H9 (cell line): ENCODE data around the gene C2orf92. TPM values are rescaled to one million over a fixed set of nuclear protein-coding genes. Genes with fewer than 3 reads are reported as not detected.

ENCODE experiments used
- DNase-seq: peaks from one replicate; pipeline ENCODE4 v3.0.0-alpha.2; 2017
- H2AFZ ChIP-seq: one replicate; pipeline ENCODE4 v1.6.1; 2013; ENCODE audit warnings: mild to moderate bottlenecking, low read length, control low read depth, moderate library complexity
- H2AK5ac ChIP-seq: 2 replicates; pipeline ENCODE4 v1.6.1; 2013; ENCODE audit warnings: low read length, control low read depth, mixed read lengths; ENCODE audit not compliant: insufficient read length
- H2BK120ac ChIP-seq: one replicate; pipeline ENCODE4 v1.6.1; 2013; ENCODE audit warnings: low read depth, mild to moderate bottlenecking, low read length, control low read depth, inconsistent platforms; ENCODE audit not compliant: poor library complexity, severe bottlenecking
- H2BK12ac ChIP-seq: 2 replicates; pipeline ENCODE4 v1.6.1; 2013; ENCODE audit warnings: low read length, control low read depth, mixed read lengths, low read depth; ENCODE audit not compliant: insufficient read length
- H2BK15ac ChIP-seq: 2 replicates; pipeline ENCODE4 v1.6.1; 2013; ENCODE audit warnings: low read depth, low read length, control low read depth
- H2BK20ac ChIP-seq: one replicate; pipeline ENCODE4 v1.6.1; 2013; ENCODE audit warnings: low read depth, mild to moderate bottlenecking, low read length, control low read depth, inconsistent platforms; ENCODE audit not compliant: poor library complexity, severe bottlenecking
- H2BK5ac ChIP-seq: 2 replicates; pipeline ENCODE4 v1.6.1; 2013; ENCODE audit warnings: low read length, control low read depth, mixed read lengths; ENCODE audit not compliant: insufficient read length
- H3K14ac ChIP-seq: 2 replicates; pipeline ENCODE4 v1.6.1; 2013; ENCODE audit warnings: low read length, control low read depth; ENCODE audit not compliant: insufficient read depth
- H3K18ac ChIP-seq: 2 replicates; pipeline ENCODE4 v1.6.1; 2013; ENCODE audit warnings: low read depth, mild to moderate bottlenecking, mixed read lengths, low read length, control low read depth; ENCODE audit not compliant: insufficient read length
- H3K23ac ChIP-seq: 2 replicates; pipeline ENCODE4 v1.6.1; 2013; ENCODE audit warnings: low read length, control low read depth, mixed read lengths, low read depth; ENCODE audit not compliant: insufficient read length
- H3K23me2 ChIP-seq: 2 replicates; pipeline ENCODE4 v1.6.1; 2013; ENCODE audit warnings: low read depth, mild to moderate bottlenecking, mixed read lengths, low read length, control low read depth; ENCODE audit not compliant: insufficient read length, poor library complexity, severe bottlenecking
- H3K27ac ChIP-seq: 2 replicates; pipeline ENCODE4 v1.5.1; 2013; ENCODE audit warnings: low read length, control low read depth, mixed read lengths, low read depth; ENCODE audit not compliant: insufficient read length
- H3K27me3 ChIP-seq: 2 replicates; pipeline ENCODE4 v1.6.1; 2013; ENCODE audit warnings: low read length, control low read depth, inconsistent platforms; ENCODE audit not compliant: insufficient read depth
- H3K4ac ChIP-seq: 2 replicates; pipeline ENCODE4 v1.6.1; 2013; ENCODE audit warnings: low read depth, mild to moderate bottlenecking, control low read depth, inconsistent platforms, low read length, moderate library complexity
- H3K4me1 ChIP-seq: 2 replicates; pipeline ENCODE4 v1.6.1; 2013; ENCODE audit warnings: low read length, control low read depth, inconsistent platforms; ENCODE audit not compliant: insufficient read depth
- H3K4me2 ChIP-seq: 2 replicates; pipeline ENCODE4 v1.6.1; 2013; ENCODE audit warnings: low read length, control low read depth, mixed read lengths; ENCODE audit not compliant: insufficient read length, insufficient read depth
- H3K56ac ChIP-seq: 2 replicates; pipeline ENCODE4 v1.6.1; 2013; ENCODE audit warnings: low read depth, mild to moderate bottlenecking, mixed read lengths, low read length, control low read depth; ENCODE audit not compliant: insufficient read length
- H3K79me1 ChIP-seq: 2 replicates; pipeline ENCODE4 v1.6.1; 2013; ENCODE audit warnings: low read depth, mild to moderate bottlenecking, moderate library complexity, low read length, control low read depth, inconsistent platforms; ENCODE audit not compliant: insufficient read depth, poor library complexity, severe bottlenecking
- H3K79me2 ChIP-seq: 2 replicates; pipeline ENCODE4 v1.6.1; 2013; ENCODE audit warnings: low read length, control low read depth, inconsistent platforms; ENCODE audit not compliant: insufficient read depth
- H3K9ac ChIP-seq: 2 replicates; pipeline ENCODE4 v1.6.1; 2013; ENCODE audit warnings: low read length, control low read depth, mixed read lengths; ENCODE audit not compliant: insufficient read length; ENCODE audit errors: extremely low read depth
- H3K9me3 ChIP-seq: one replicate; pipeline ENCODE4 v1.6.1; 2013; ENCODE audit warnings: low read depth, low read length, inconsistent platforms; ENCODE audit not compliant: control insufficient read depth
- H3T11ph ChIP-seq: one replicate; pipeline ENCODE4 v1.6.1; 2013; ENCODE audit warnings: mild to moderate bottlenecking, low read length, control low read depth, inconsistent platforms
- H4K20me1 ChIP-seq: one replicate; pipeline ENCODE4 v1.6.1; 2013; ENCODE audit not compliant: control insufficient read depth, insufficient read length, insufficient read depth
- H4K5ac ChIP-seq: 2 replicates; pipeline ENCODE4 v1.6.1; 2013; ENCODE audit warnings: low read depth, mild to moderate bottlenecking, mixed read lengths, low read length, control low read depth; ENCODE audit not compliant: insufficient read length
- H4K8ac ChIP-seq: replicated peaks from 2 replicates; pipeline ENCODE4 v1.6.1; 2013; ENCODE audit warnings: low read length, control low read depth, mixed read lengths, low read depth; ENCODE audit not compliant: insufficient read length
- H4K91ac ChIP-seq: 2 replicates; pipeline ENCODE4 v1.6.1; 2013; ENCODE audit warnings: low read depth, mild to moderate bottlenecking, moderate library complexity, mixed read lengths, low read length, control low read depth; ENCODE audit not compliant: insufficient read length
- H3K27ac Mint-ChIP-seq, 3 experiments: 2 replicates in 2 of 3; 3 replicates in 1 of 3; pipeline ENCODE4 v1.8.0; 2020 to 2021; ENCODE audit warnings: mixed read lengths in 3 of 3, mild to moderate bottlenecking in 1 of 3, moderate library complexity in 1 of 3
- H3K27me3 Mint-ChIP-seq: 2 replicates; pipeline ENCODE4 v1.8.0; 2021; ENCODE audit warnings: low read depth, mild to moderate bottlenecking, moderate library complexity, mixed read lengths
- H3K36me3 Mint-ChIP-seq, 3 experiments: 2 replicates in 2 of 3; 3 replicates in 1 of 3; pipeline ENCODE4 v1.8.0; 2020 to 2021; ENCODE audit warnings: low read depth in 3 of 3, mixed read lengths in 3 of 3; ENCODE audit not compliant: insufficient read depth in 1 of 3
- H3K4me1 Mint-ChIP-seq, 2 experiments: 2 replicates each; pipeline ENCODE4 v1.8.0; 2020; ENCODE audit warnings: mixed read lengths in 2 of 2
- H3K4me3 Mint-ChIP-seq, 2 experiments: 2 replicates in 1 of 2; 3 replicates in 1 of 2; pipeline ENCODE4 v1.8.0; 2020 to 2021; ENCODE audit warnings: mild to moderate bottlenecking in 2 of 2, mixed read lengths in 2 of 2, moderate library complexity in 1 of 2
- H3K9me3 Mint-ChIP-seq, 2 experiments: 2 replicates in 1 of 2; 3 replicates in 1 of 2; pipeline ENCODE4 v1.8.0; 2020; ENCODE audit warnings: mild to moderate bottlenecking in 2 of 2, mixed read lengths in 2 of 2, moderate library complexity in 1 of 2
- WGBS: extraction: QIAGEN DNeasy Blood & Tissue Kit; methylation state at CpG from one replicate; pipeline ENCODE4 v1.1.7; 2013; ENCODE audit warnings: missing lambda C conversion rate, low lambda C conversion rate, mixed read lengths; ENCODE audit not compliant: insufficient read length; ENCODE audit errors: extremely low coverage; 5-methylcytosine and 5-hydroxymethylcytosine counted together
- total RNA-seq: library from RNA; stranded (reverse); gene quantifications from 2 replicates; pipeline ENCODE4 v1.2.1, GENCODE V29; 2021
- TF ChIP-seq, protein P1 (sequence below): fragments of 200-600 bp; sonication (generic); conservative IDR thresholded peaks from 3 replicates; pipeline ENCODE4 v1.8.0; 2021; ENCODE audit warnings: antibody characterized with exemption, mild to moderate bottlenecking

C2orf92 gene
- total RNA-seq, 1 experiment from 2014 or later = 7.3 TPM

GRCh38 chr2:97662386-97662894 lies 7.1 kb upstream of the C2orf92 start:
- Histone ChIP-seq H2BK15ac (no peak overlapping the region), H4K20me1 (no peaks in the 10 kb centered on the region), H3K79me2 (peaks cover 4% of the 10 kb centered on the region; the same call in 1 of the 2 replicates), H2BK5ac (no peak overlapping the region), H3K79me1 (peaks cover 4% of the 10 kb centered on the region), H3T11ph (no peak overlapping the region), H3K23me2 (peaks cover 12% of the 10 kb centered on the region), H2BK120ac (no peak overlapping the region), H2AK5ac (no peak overlapping the region), H3K4me1 (no peaks in the 10 kb centered on the region; the same call in 1 of the 2 replicates), H2AFZ (no peak overlapping the region), H4K8ac (no peak overlapping the region), H3K27ac (no peak overlapping the region), H3K14ac (no peak overlapping the region), H3K9ac (peak overlapping the region; percentile 66), H3K4me2 (peak overlapping the region; percentile 99), H2BK20ac (no peak overlapping the region), H4K91ac (no peak overlapping the region), H2BK12ac (no peak overlapping the region), H3K27me3 (no peaks in the 10 kb centered on the region), H3K56ac (no peak overlapping the region), H3K18ac (no peak overlapping the region), H4K5ac (no peak overlapping the region), H3K9me3 (no peaks in the 10 kb centered on the region), H3K4ac (no peak overlapping the region), H3K23ac (no peak overlapping the region)
- peaks cover 16 to 28% (median 19%) of the 10 kb centered on the region in 3 experiments; a peak in 6 of 7 replicates for H3K36me3 Mint-ChIP-seq
- no peaks in the 10 kb centered on the region for H3K27me3 Mint-ChIP-seq
- H3K27ac Mint-ChIP-seq = peak overlapping the region; percentile 91 to 98 (median 97); a peak in 5 of 7 replicates
- TF ChIP-seq, protein P1, sequence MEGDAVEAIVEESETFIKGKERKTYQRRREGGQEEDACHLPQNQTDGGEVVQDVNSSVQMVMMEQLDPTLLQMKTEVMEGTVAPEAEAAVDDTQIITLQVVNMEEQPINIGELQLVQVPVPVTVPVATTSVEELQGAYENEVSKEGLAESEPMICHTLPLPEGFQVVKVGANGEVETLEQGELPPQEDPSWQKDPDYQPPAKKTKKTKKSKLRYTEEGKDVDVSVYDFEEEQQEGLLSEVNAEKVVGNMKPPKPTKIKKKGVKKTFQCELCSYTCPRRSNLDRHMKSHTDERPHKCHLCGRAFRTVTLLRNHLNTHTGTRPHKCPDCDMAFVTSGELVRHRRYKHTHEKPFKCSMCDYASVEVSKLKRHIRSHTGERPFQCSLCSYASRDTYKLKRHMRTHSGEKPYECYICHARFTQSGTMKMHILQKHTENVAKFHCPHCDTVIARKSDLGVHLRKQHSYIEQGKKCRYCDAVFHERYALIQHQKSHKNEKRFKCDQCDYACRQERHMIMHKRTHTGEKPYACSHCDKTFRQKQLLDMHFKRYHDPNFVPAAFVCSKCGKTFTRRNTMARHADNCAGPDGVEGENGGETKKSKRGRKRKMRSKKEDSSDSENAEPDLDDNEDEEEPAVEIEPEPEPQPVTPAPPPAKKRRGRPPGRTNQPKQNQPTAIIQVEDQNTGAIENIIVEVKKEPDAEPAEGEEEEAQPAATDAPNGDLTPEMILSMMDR = no peak
- H3K9me3 Mint-ChIP-seq = no peaks in the 10 kb centered on the region; a peak in 1 of 5 replicates
- WGBS = no CpG with 5 or more reads among the region's 12 CpGs
- H3K4me1 Mint-ChIP-seq = peaks cover 18 to 19% of the 10 kb centered on the region in 2 experiments
- DNase-seq = no peak
- H3K4me3 Mint-ChIP-seq = peak overlapping the region; percentile 90 to 92
